Measurements from ENCODE around the gene COL6A2. TPM values are rescaled to one million over a fixed set of nuclear protein-coding genes. Genes with fewer than 3 reads are reported as not detected.

COL6A2 gene
- total RNA-seq, 1 donor from 2014 or later = 12.6 TPM

GRCh38 chr21:46063734-46064680 is 33.9 kb upstream of the COL6A2 start:
- peaks cover 2% of the 10 kb centered on the region for H3K27me3 ChIP-seq (ENCODE audit: control insufficient read depth, insufficient read depth, low read length)
- FAIRE-seq (no peak), DNase-seq (ENCODE audit: low read depth) (no peak)
- no peak for TF ChIP-seq CTCF (IDR thresholded peaks at IDR 0.05; ENCODE audit: insufficient read depth, low read length, severe bottlenecking)
- H3K36me3 ChIP-seq (ENCODE audit: control insufficient read depth, insufficient read depth, low read length) = no peaks in the 10 kb centered on the region
- H3K4me3 ChIP-seq (ENCODE audit: low read depth, low read length) = no peak overlapping the region

- TF ChIP-seq CTCF (IDR thresholded peaks at IDR 0.05; ENCODE audit: insufficient read depth, low read length, severe bottlenecking) = no peak
- H3K36me3 ChIP-seq (ENCODE audit: control insufficient read depth, insufficient read depth, low read length) = no peaks in the 10 kb centered on the region
- DNase-seq (ENCODE audit: low read depth) (no peak), FAIRE-seq (no peak)
- H3K27me3 ChIP-seq (ENCODE audit: control insufficient read depth, insufficient read depth, low read length) = peaks cover 2% of the 10 kb centered on the region
- H3K4me3 ChIP-seq (ENCODE audit: low read depth, low read length) = no peak overlapping the region
These were observed 33.1 kb upstream of the COL6A2 start for GRCh38 chr21:46064870-46065214.

- no peak for TF ChIP-seq CTCF (IDR thresholded peaks at IDR 0.05; ENCODE audit: insufficient read depth, low read length, severe bottlenecking)
- Histone ChIP-seq H3K27me3 (ENCODE audit: control insufficient read depth, insufficient read depth, low read length) (peaks cover 2% of the 10 kb centered on the region), H3K4me3 (ENCODE audit: low read depth, low read length) (no peak overlapping the region), H3K36me3 (ENCODE audit: control insufficient read depth, insufficient read depth, low read length) (no peaks in the 10 kb centered on the region)
- FAIRE-seq (no peak), DNase-seq (ENCODE audit: low read depth) (no peak)
These were observed 32.5 kb upstream of the COL6A2 start for GRCh38 chr21:46065215-46065913.

- H3K4me3 ChIP-seq (ENCODE audit: low read depth, low read length) = no peak overlapping the region
- H3K27me3 ChIP-seq (ENCODE audit: control insufficient read depth, insufficient read depth, low read length) = peaks cover 2% of the 10 kb centered on the region
- FAIRE-seq = no peak
- no peak for DNase-seq (ENCODE audit: low read depth)
- H3K36me3 ChIP-seq (ENCODE audit: control insufficient read depth, insufficient read depth, low read length) = no peaks in the 10 kb centered on the region
- no peak for TF ChIP-seq CTCF (IDR thresholded peaks at IDR 0.05; ENCODE audit: insufficient read depth, low read length, severe bottlenecking)
These were observed 31.9 kb upstream of the COL6A2 start for GRCh38 chr21:46065914-46066551.

- DNase-seq (ENCODE audit: low read depth) (no peak), FAIRE-seq (no peak)
- peaks cover 2% of the 10 kb centered on the region for H3K27me3 ChIP-seq (ENCODE audit: control insufficient read depth, insufficient read depth, low read length)
- no peaks in the 10 kb centered on the region for H3K36me3 ChIP-seq (ENCODE audit: control insufficient read depth, insufficient read depth, low read length)
- no peak overlapping the region for H3K4me3 ChIP-seq (ENCODE audit: low read depth, low read length)
- no peak for TF ChIP-seq CTCF (IDR thresholded peaks at IDR 0.05; ENCODE audit: insufficient read depth, low read length, severe bottlenecking)
These were observed 31.2 kb upstream of the COL6A2 start for GRCh38 chr21:46066591-46067331.
